OCI-M2 (cell line): ENCODE results near the gene TRIP13.
"Not testable (repeated sequence)": the region's sequence is repeated elsewhere in the genome, so short reads cannot be mapped to it uniquely, and the experiment has no call there.

Experiments
- DNase-seq: peaks from one replicate; lab custom pipeline; 2025; ENCODE audit not compliant: unreplicated experiment; lab: John Stamatoyannopoulos, UW

Gene TRIP13

DNA sequence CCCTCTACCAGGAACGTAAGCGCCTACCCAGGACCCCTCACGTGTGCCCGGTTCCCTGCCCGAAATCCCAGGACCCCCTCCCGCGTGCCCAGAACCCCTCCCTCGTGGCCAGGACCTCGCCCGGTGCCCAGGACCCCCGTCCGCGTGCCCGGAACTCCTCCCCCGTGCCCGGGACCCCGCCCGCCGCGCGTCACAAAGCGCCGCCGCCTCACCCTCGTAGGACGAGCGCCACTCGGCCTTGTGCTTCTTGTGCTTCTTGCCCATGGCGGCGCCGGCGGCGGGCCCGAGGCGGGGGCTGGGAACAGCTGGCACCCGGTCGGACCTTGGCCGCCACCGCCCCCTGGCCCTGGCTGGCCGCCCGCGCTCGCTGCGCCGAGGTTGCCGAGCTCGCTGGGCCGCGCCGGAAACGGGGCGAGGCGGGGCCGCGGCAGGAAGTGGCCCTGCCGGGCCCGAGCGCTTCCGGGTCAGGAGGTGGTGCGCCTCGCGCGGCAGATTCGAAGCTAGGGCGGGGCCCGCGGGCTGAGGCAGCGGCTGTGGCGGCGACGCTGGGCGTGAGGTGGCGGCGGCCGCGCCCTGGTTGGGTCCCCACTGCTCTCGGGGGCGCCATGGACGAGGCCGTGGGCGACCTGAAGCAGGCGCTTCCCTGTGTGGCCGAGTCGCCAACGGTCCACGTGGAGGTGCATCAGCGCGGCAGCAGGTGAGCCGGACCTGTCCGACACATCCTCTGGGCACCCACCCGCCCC is at the start of gene TRIP13, which contains the start of gene BRD9:
Gene TRIP13, plus strand, starts transcription at position 491 of the 743 bp plus-strand sequence. Its CDS starts 115 bp downstream, at position 606.
Gene BRD9, minus strand, starts transcription at position 408 of the 743 bp plus-strand sequence. Its CDS starts 144 bp downstream, at position 264.
- DNase-seq = no peak

GRCh38 chr5:843371-843770 is 49.3 kb upstream of the TRIP13 start:
- DNase-seq = not testable (repeated sequence)

DNA sequence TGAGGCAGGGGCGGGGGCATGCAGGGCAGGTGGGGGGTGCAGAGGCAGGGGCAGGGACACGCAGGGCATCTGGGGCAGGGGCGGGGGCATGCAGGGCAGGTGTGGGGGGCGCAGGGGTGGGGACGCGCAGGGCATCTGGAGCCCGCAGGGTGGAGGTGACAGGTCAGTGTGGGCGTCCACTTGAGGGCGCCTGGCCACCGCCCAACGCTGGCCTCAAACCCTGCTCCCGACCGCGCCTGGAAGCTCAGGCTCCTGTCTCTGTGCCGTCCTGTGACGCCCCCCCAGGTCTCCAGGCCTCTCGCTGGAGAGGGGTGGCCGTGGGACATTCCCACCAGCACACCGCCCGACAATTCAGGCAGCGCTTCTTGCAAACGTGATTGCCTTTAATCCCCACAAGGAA is 48.8 kb upstream of the TRIP13 start:
- DNase-seq = not testable (repeated sequence)

DNA sequence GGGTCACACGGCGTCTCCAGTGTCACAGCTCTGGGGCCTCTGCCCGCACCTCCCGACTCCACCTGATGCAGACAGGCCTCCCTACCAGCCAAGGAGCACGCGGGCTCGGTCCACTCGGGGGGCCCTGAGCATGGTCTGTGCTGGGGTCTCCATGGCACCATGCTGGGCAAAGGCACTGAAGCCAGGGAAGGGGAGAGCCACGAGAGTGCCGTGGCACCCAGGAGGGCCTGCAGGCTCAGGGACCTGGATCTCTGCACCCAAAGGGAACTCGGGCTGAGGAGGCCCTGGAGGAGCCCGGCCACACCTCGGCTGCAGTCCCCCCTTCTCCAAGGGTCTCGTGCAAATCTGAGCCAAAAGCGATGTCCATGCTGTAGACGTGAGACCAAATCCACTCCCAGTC is 48.3 kb upstream of the TRIP13 start:
- DNase-seq = not testable (repeated sequence)

GRCh38 chr5:845031-845675 is 47.5 kb upstream of the TRIP13 start:
- not testable (repeated sequence) for DNase-seq

DNA sequence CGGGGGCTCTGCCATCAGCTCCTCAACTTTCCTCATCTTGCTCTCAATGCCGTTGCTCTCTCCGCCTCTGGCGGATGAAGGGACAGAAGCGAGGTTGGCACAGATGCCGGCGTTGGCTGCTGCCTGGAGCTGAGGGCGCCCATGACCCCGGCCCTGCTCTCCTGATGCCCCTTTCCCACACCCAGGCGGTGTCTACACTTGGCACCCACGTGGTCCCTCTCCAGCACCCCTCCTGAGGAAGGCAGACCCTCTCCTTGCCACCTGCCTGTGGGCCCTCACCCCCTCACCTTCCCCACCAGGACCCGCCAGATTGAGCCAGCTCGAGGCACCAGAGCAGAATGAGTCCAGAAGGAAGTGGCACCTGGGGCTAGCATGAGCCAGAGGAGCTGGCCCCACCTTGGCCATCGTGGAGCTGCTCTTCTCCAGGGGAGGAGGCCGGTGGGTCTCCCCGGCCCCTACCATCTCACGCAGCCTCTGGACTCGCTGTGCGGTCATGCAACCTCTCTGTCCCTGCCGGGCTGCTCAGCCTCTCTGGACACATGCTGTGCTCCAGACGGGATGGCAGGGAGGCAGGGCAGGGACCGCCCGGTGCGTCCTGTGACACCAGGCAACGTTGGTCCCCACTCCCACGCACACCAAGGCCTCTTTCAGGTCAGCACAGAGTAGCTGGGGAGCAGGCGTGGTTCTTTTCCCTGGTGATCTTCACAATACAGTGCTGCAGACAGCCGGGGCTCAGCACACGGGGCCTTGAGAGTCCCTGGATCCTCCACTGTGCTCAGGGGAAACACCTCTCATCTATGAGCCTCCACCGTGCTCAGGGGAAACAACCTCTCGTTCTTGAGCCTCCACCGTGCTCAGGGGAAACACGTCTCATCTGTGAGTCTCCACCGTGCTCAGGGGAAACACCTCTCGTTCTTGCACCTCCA is 46.7 kb upstream of the TRIP13 start:
- not testable (repeated sequence) for DNase-seq

GRCh38 chr5:846602-847091 is 46.0 kb upstream of the TRIP13 start:
- DNase-seq = not testable (repeated sequence)

GRCh38 chr5:847212-847611 is 45.5 kb upstream of the TRIP13 start:
- not testable (repeated sequence) for DNase-seq

DNA sequence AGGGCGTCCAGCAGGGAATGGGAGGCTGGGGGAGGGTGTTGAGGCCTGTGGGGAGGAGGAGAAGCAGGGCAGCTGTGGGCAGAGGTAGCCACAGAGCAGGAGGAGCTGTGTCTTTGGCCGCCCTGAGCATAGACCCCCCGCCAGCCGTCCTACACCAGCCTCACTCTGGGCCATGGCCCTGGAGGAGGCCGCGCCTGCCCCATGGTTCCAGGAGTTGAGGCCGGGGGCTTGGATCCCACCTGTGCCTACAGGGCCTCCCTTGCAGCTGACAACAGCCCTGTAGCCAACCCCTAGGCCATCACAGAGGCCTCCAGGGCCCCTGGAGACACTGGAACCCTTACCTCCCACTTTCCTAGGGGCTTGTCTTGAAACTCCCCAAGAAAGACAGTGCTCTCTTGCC is 44.9 kb upstream of the TRIP13 start:
- DNase-seq = not testable (repeated sequence)

DNA sequence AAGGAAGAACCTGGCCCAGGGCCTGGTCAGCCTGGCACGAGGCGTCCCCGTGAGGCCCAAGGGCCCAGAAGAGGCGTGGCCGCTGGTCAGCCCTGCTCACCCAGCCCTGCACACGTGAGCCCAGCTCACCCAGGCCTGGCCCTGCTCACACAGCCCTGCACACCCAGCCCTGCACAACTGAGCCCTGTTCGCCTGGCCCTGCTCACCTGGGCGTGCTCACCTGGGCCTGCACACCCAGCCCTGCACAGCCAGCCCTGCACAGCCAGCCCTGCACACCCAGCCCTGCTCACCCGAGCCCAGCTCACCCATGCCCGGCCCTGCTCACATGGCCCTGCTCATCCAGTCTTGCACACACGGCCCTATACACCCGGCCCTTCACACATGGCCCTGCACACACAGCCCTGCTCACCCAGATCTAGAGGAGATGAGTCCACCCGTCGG is 44.0 kb upstream of the TRIP13 start:
- DNase-seq = no peak

DNA sequence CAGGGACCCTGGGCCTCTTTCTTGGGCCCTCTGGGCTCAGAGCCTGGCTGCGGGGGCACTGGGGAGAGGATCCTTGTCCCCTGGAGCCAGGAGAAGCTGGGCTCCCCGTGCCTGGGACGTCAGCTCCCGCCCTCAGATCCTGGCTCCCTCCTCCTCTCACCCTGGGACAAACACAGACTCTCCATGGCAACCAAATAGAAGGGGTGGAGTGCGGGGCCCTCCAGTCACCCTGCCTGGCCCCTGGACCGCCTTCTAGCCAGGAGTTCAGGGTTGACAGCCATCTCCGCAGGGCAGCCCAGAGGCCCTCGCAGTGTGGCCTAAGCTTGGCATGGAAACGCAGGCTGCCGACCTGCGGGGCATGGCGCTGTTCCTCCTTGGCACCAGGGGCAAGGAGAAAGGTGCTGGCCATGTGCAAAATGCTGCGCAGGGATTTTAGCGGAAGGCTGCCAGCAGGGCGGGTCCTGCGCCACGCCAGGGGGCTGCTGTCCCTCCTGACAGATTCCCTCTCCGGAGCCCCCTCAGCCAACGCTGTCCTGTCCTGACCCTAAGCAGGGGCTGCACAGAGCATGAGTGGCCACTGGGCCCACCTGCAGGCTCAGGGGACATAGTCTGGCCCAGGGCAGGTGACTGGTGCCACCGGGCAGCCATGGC is 42.9 kb upstream of the TRIP13 start:
- DNase-seq = no peak

- no peak for DNase-seq
Measured at GRCh38 chr5:850511-851006, 42.1 kb upstream of the TRIP13 start, which contains the start of gene ZDHHC11. TSS of gene ZDHHC11 (minus strand) at chr5:850986. CDS start at chr5:850602, 384 bp downstream.

- no peak for DNase-seq
Measured at GRCh38 chr5:851076-851475, 41.6 kb upstream of the TRIP13 start.

GRCh38 chr5:851553-851952 is 41.1 kb upstream of the TRIP13 start:
- no peak for DNase-seq

DNA sequence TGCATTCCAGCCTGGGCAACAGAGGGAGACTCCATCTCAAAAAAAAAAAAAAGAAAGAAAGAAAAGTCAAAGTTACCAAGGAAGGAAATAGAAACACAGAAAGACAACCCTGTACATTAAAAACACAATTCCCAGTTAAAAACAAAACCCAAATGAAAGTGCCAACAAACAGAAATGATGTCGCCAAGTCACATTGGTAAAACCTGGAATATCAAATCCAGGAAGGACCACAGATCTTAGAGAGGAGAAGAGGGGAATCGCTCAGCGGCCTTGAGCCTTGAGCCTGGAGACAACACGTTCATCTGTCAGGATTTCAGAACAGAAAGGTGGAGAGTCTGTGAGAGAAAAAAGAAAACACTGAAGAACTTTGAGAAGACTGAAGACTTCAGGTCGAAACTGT is 40.7 kb upstream of the TRIP13 start:
- DNase-seq = no peak

DNA sequence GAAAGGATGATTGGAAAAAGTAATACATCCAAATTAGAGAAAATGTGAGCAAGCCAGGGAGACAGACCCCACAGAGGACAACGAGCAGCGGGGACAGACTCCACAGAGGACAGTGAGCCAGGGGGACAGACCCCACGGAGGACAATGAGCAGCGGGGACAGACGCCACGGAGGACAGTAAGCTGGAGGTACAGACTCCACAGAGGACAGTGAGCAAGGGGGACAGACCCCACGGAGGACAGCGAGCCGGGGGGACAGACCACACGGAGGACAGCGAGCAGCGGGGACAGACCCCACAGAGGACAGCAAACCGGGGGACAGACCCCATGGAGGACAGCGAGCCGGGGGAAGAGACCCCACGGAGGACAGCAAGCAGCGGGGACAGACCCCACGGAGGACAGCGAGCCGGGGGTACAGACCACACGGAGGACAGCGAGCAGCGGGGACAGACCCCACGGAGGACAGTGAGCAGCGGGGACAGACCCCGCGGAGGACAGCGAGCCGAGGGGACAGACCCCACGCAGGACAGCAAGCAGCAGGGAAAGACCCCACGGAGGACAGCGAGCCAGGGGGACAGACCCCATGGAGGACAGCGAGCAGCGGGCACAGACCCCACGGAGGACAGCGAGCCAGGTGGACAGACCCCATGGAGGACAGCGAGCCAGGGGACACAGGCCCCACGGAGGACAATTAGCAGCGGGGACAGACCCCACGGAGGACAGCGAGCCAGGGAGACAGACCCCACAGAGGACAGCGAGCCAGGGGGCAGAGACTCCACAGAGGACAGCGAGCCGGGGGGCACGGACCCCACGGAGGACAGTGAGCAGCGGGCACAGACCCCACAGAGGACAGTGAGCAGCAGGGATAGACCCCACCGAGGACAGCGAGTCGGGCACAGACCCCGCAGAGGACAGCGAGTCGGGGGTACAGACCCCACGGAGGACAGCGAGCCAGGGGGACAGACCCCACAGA is 40.0 kb upstream of the TRIP13 start:
- DNase-seq = no peak

DNA sequence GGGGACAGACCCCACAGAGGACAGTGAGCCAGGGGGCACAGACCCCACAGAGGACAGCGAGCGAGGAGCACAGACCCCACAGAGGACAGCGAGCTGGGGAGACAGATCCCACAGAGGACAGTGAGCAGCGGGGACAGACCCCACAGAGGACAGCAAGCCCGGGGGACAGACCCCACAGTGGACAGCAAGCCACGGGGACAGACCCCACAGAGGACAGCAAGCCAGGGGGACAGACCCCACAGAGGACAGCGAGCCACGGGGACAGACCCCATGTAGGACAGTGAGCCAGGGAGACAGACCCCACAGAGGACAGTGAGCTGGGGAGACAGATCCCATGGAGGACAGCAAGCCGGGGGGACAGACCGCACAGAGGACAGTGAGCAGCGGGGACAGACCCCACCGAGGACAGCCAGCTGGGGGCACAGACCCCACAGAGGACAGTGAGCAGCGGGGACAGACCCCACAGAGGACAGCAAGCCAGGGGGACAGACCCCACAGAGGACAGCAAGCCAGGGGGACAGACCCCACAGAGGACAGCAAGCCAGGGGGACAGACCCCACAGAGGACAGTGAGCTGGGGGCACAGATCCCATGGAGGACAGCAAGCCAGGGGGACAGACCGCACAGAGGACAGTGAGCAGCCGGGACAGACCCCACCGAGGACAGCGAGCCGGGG is 39.1 kb upstream of the TRIP13 start:
- DNase-seq = not testable (repeated sequence)

- DNase-seq = no peak
Measured at GRCh38 chr5:854217-854616, 38.5 kb upstream of the TRIP13 start.
